ENCODE results near the gene RASGRF1. TPM values are rescaled to one million over a fixed set of nuclear protein-coding genes. Genes with fewer than 3 reads are reported as not detected.
"Not testable (repeated sequence)": the region's sequence is repeated elsewhere in the genome, so short reads cannot be mapped to it uniquely, and the experiment has no call there.

RASGRF1 gene
- polyA plus RNA-seq, 3 donors, result 0.11 TPM; not detected in 2

- Mint-ChIP-seq H3K4me1 (peaks cover 22% of the 10 kb centered on the region), H3K27ac (no peak overlapping the region), H3K9me3 (no peaks in the 10 kb centered on the region), H3K36me3 (peaks cover 0 to 4% of the 10 kb centered on the region in 2 donors), H3K4me3 (no peak overlapping the region), H3K27me3 (ENCODE audit: low read depth in 3 of 3) (peaks cover 4 to 6% (median 4%) of the 10 kb centered on the region in 3 donors)
- Histone ChIP-seq H3K9ac (ENCODE audit: insufficient read depth, low read length, poor library complexity, severe bottlenecking) (no peak overlapping the region), H3K4me2 (replicated peaks; ENCODE audit: extremely low read depth, low read length, poor library complexity, severe bottlenecking) (no peak overlapping the region), H3K9me3 (replicated peaks in 1 of 2; ENCODE audit: control insufficient read depth in 1 of 2, insufficient read depth in 1 of 2, low read length in 2 of 2) (no peaks in the 10 kb centered on the region), H2AFZ (ENCODE audit: insufficient read depth, low read depth, low read length, poor library complexity, severe bottlenecking) (no peak overlapping the region), H3K4me3 (replicated peaks in 1 of 3; ENCODE audit: low read depth in 2 of 3, low read length in 3 of 3) (no peak overlapping the region), H3K4me1 (ENCODE audit: control insufficient read depth in 1 of 2, insufficient read depth in 2 of 2, low read length in 2 of 2) (peaks cover 17 to 20% of the 10 kb centered on the region in 2 donors), H3K27me3 (ENCODE audit: control insufficient read depth in 2 of 2, insufficient read depth in 2 of 2, low read length in 2 of 2) (no peaks in the 10 kb centered on the region), H3K36me3 (replicated peaks in 1 of 2; ENCODE audit: control insufficient read depth in 1 of 2, insufficient read depth in 2 of 2, low read length in 2 of 2) (no peaks in the 10 kb centered on the region), H3K79me2 (ENCODE audit: insufficient read depth, low read length) (no peaks in the 10 kb centered on the region), H3K27ac (ENCODE audit: low read depth in 1 of 2, low read length in 2 of 2) (no peak overlapping the region), H4K20me1 (ENCODE audit: insufficient read depth, low read length) (no peaks in the 10 kb centered on the region)
- no peak for DNase-seq
- 97% methylated on average over 5 of the region's 6 CpGs for WGBS (ENCODE audit: insufficient coverage)
- intact Hi-C loops (cut with micrococcal nuclease), result no loop called here
- no peak for TF ChIP-seq CTCF (IDR thresholded peaks at IDR 0.05)
These were observed 93.7 kb downstream of the RASGRF1 start for GRCh38 chr15:78996894-78997275.

- Histone ChIP-seq H2AFZ (ENCODE audit: insufficient read depth, low read depth, low read length, poor library complexity, severe bottlenecking) (no peak overlapping the region), H3K4me3 (replicated peaks in 1 of 3; ENCODE audit: low read depth in 2 of 3, low read length in 3 of 3) (no peak overlapping the region), H3K9me3 (replicated peaks in 1 of 2; ENCODE audit: control insufficient read depth in 1 of 2, insufficient read depth in 1 of 2, low read length in 2 of 2) (no peaks in the 10 kb centered on the region), H3K79me2 (ENCODE audit: insufficient read depth, low read length) (no peaks in the 10 kb centered on the region), H3K4me1 (ENCODE audit: control insufficient read depth in 1 of 2, insufficient read depth in 2 of 2, low read length in 2 of 2) (peaks cover 17 to 20% of the 10 kb centered on the region in 2 donors), H3K9ac (ENCODE audit: insufficient read depth, low read length, poor library complexity, severe bottlenecking) (no peak overlapping the region), H3K27me3 (ENCODE audit: control insufficient read depth in 2 of 2, insufficient read depth in 2 of 2, low read length in 2 of 2) (no peaks in the 10 kb centered on the region), H3K4me2 (replicated peaks; ENCODE audit: extremely low read depth, low read length, poor library complexity, severe bottlenecking) (no peak overlapping the region), H3K27ac (ENCODE audit: low read depth in 1 of 2, low read length in 2 of 2) (no peak overlapping the region), H4K20me1 (ENCODE audit: insufficient read depth, low read length) (no peaks in the 10 kb centered on the region), H3K36me3 (replicated peaks in 1 of 2; ENCODE audit: control insufficient read depth in 1 of 2, insufficient read depth in 2 of 2, low read length in 2 of 2) (no peaks in the 10 kb centered on the region)
- Mint-ChIP-seq H3K36me3 (peaks cover 0 to 4% of the 10 kb centered on the region in 2 donors), H3K27me3 (ENCODE audit: low read depth in 3 of 3) (peaks cover 4 to 5% (median 4%) of the 10 kb centered on the region in 3 donors), H3K27ac (peak overlapping the region in 4 of 7 donors; percentile 19 to 54 (median 27)), H3K9me3 (no peaks in the 10 kb centered on the region), H3K4me1 (peaks cover 22% of the 10 kb centered on the region), H3K4me3 (no peak overlapping the region)
- no peak for DNase-seq
- WGBS (ENCODE audit: insufficient coverage), result 85% methylated on average over 17 of the region's 22 CpGs
- intact Hi-C loops (cut with micrococcal nuclease), result no loop called here
- TF ChIP-seq CTCF (IDR thresholded peaks at IDR 0.05), result no peak
These were observed 94.4 kb downstream of the RASGRF1 start for GRCh38 chr15:78995921-78996893.

- intact Hi-C loops (cut with micrococcal nuclease); H2AFZ ChIP-seq (ENCODE audit: insufficient read depth, low read depth, low read length, poor library complexity, severe bottlenecking); H3K27ac ChIP-seq (ENCODE audit: low read depth in 1 of 2, low read length in 2 of 2); H3K27me3 ChIP-seq (ENCODE audit: control insufficient read depth in 2 of 2, insufficient read depth in 2 of 2, low read length in 2 of 2); H3K9me3 Mint-ChIP-seq; H3K79me2 ChIP-seq (ENCODE audit: insufficient read depth, low read length); H3K36me3 ChIP-seq (replicated peaks in 1 of 2; ENCODE audit: control insufficient read depth in 1 of 2, insufficient read depth in 2 of 2, low read length in 2 of 2); H4K20me1 ChIP-seq (ENCODE audit: insufficient read depth, low read length); H3K9ac ChIP-seq (ENCODE audit: insufficient read depth, low read length, poor library complexity, severe bottlenecking); H3K27me3 Mint-ChIP-seq (ENCODE audit: low read depth in 3 of 3); H3K4me2 ChIP-seq (replicated peaks; ENCODE audit: extremely low read depth, low read length, poor library complexity, severe bottlenecking); H3K9me3 ChIP-seq (replicated peaks in 1 of 2; ENCODE audit: control insufficient read depth in 1 of 2, insufficient read depth in 1 of 2, low read length in 2 of 2); H3K36me3 Mint-ChIP-seq; DNase-seq; H3K4me3 ChIP-seq (replicated peaks in 1 of 3; ENCODE audit: low read depth in 2 of 3, low read length in 3 of 3); H3K4me3 Mint-ChIP-seq; H3K27ac Mint-ChIP-seq: not testable (repeated sequence)
- peaks cover 17 to 20% of the 10 kb centered on the region in 2 donors for H3K4me1 ChIP-seq (ENCODE audit: control insufficient read depth in 1 of 2, insufficient read depth in 2 of 2, low read length in 2 of 2)
- no CpG with 5 or more reads among the region's 6 CpGs for WGBS (ENCODE audit: insufficient coverage)
- H3K4me1 Mint-ChIP-seq, result peaks cover 22% of the 10 kb centered on the region
These were observed 95.4 kb downstream of the RASGRF1 start for GRCh38 chr15:78995161-78995560.
